HK-2 (cell line): ENCODE data around the gene DNAJC16.
A peak's percentile ranks its signal among the peaks of the same experiment; 100 is the strongest.
"Not testable (repeated sequence)": the region's sequence is repeated elsewhere in the genome, so short reads cannot be mapped to it uniquely, and the experiment has no call there.

Experiments
- DNase-seq: peaks from one replicate; pipeline ENCODE4 v3.0.0-alpha.2; 2018; ENCODE audit not compliant: unreplicated experiment

The DNAJC16 gene

DNA sequence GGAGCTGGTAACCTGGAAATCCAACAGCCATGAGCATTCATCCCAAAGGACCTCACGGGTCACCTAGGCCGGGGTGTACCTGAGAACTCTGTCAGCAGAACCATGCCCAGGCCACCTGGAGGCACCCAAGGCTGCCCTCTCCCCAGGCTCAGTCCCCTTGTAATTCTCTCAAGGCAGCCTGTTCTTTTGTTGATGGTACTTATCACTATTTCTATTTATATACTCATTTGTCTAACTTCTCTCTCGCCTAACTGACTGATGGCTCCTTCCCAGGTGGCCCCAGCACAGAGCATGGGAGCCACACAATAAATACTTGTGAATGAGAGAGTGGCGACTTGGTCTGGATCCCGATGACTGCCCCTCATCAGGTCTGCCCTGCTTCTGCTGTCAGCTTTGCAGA, 19.4 kb upstream of the DNAJC16 start:
- DNase-seq = no peak

DNA sequence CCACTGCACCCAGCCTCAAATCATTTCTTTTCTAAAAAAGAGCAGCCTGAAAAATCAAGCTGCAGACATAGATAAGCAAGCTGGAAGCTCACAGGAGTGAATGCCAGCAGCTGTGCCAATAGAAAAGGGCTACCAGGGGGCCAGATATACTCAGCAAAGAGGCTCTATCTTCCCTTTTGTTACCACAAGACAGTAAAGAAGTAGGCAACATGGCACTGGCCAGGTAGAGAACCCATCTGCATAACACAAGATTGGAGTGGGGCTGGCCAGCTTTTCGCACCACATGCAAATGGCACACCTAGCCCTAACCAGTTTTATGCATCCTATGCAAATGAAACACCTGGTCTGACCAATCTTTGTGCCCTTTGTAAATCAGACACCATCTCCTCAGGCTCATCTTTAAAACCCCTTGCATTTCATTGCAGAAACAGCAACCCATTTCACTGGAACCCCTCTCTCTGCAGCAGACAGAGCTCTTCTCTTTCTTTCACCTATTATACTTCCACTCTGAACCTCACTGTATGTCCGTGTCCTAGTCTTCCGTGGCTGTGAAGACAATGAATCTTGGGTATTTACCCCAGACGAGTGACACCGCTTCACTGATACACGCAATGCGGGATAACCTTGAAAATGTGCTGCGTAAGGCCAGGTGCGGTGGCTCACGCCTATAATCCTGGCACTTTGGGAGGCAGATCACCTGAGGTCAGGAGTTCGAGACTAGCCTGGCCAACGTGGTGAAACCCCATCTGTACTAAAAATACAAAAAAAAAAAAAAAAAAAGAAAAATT, 17.8 kb upstream of the DNAJC16 start:
- DNase-seq = no peak

DNA sequence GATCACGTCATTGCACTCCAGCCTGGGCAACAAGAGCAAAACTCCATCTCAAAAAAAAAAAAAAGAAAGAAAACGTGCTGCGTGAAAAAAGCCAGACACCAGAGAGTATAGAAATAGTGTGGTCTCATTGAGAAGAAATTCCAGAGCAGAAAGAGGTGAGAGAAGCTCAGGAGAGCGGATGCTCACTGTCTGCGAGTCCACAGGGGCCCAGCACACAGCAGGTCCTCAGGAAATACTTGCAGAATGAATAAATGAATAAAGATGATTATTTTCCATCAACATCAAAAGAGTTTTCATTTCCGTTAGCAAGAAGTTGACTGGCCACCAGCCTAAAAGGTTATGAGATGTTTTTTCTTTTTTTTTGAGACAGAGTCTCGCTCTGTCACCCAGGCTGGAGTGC, 17.1 kb upstream of the DNAJC16 start:
- DNase-seq = no peak

DNA sequence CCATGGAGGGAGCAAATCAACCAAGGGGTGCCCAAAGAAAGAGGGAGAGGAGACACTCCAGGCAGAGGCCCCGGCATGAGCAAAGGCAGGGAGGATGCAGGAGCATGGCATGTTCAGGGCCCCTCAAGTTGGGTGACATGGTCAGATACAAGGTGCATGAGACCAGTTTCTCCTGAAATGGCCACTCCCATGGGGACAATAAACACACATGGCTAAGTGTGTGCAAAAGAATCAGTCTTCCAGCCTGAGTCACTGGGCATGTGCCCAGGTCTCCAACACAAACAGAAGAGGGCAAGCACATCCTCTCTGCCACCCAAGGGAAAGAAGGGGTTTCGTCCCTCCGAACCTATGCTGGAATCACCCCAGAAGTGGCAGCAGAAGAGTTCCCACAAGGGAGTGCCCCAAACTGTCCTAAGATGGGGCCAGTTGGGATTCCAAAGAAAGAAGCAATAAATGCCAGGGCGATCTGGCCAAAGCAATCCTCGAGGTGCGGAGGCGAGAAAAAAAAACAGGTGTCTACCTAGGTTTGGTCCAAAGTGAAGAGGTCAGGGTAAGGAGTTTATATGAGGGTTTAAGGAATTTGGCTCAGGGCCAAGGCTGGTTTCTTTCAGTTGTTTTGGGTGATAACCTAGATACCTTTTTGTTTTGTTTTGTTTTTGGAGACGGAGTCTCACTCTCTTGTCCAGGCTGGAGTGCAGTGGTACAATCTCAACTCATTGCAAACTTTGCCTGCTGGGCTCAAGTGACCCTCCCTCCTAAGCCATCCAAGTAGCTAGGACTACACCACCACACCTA, 15.8 kb upstream of the DNAJC16 start:
- no peak for DNase-seq

DNA sequence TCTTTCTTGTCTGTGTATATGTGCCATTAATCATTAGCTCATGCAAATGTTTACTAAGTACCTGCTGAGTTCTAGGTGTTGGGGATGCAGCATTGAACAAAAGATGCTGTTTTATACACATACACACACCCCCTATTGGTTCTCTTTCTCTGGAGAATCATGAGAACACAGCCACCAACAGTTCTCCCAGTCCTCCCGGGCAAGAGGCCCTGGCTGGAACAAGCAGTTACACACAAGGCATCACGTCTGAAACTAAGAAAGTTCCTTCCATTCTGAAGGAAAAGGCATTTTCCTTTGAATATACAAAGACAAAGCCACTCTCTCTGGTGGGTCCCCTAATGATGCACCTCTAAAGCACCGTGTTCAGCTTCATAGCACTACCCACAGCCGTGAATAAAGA, 13.5 kb upstream of the DNAJC16 start:
- no peak for DNase-seq

DNA sequence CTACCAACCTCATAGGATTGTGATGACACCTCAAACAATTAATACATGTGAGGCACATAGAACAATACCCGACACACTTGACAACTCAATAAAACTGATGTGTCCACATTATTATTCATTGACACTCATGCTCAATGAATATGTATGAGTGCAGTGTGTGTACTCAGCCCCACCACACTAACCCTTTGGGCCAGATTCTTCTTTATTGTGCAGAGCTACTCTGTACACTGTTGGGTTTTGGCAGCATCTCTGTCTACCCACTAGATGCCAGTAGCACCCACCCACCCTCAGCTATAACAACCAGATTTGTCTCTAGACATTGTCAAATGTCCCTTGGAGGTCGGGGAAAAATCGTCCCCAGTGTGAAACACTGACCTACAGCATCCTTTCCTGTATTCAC, 12.7 kb upstream of the DNAJC16 start:
- DNase-seq = no peak

DNA sequence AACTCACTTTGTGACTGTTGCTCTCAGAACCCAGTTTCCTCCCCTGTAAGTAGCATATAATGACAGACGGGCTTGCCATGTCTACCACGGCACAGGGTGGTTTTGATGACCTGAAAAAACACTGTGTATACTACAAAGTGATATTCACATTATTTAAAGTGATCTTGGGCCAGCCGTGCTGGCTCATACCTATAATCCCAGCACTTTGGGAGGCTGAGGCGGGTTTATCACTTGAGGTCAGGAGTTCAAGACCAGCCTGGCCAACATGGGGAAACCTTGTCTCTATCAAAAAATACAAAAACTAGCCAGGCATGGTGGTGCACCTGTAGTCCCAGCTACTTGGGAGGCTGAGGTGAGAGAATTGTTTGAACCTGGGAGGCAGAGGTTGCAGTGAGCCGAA, 12.1 kb upstream of the DNAJC16 start:
- not testable (repeated sequence) for DNase-seq

DNA sequence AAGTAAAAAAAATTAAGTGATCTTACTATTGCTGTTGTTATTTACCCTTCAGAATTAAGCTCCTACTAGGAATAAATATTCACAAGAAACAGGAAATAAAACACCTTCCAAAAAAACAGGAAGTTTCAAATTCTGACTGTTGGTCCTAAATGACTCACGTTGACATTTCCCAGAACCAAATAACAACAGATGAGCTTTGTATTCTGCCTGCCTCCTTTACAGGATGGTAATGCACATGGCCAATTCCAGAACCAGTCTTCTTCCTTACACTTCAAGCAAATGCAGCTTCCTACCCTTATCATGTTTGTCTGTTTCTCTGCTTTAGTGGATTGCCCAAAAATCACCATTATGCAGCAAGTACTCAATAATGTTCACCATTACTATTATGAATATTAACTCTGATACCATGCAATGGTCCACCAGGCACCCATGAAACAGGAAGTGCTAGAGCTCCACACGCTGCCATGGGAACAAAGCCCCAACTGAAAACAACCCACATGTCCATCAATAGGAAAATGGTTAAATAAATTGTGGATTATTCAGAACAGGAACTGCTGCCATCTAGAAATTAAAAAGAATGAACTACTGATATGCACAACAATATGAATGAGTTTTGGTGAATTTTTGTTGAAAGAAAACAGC, 11.5 kb upstream of the DNAJC16 start:
- no peak for DNase-seq

DNA sequence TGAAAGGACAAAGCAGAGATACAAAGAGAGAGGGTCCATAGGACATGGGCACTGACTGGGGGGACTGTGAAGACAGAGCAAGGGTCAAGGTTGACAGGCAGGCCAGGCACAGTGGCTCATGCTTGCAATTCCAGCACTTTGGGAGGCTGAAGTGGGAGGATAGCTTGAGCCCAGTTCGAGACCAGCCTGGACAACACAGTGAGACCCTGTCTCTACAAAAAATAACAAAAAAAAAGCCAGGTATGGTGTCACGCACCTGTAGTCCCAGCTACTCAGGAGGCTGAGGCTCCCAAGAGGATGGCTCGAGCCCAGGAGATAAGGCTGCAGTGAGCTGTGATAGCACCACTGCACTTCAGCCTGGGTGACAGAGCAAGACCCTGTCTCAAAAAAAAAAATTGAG, 7.0 kb upstream of the DNAJC16 start:
- no peak for DNase-seq

DNA sequence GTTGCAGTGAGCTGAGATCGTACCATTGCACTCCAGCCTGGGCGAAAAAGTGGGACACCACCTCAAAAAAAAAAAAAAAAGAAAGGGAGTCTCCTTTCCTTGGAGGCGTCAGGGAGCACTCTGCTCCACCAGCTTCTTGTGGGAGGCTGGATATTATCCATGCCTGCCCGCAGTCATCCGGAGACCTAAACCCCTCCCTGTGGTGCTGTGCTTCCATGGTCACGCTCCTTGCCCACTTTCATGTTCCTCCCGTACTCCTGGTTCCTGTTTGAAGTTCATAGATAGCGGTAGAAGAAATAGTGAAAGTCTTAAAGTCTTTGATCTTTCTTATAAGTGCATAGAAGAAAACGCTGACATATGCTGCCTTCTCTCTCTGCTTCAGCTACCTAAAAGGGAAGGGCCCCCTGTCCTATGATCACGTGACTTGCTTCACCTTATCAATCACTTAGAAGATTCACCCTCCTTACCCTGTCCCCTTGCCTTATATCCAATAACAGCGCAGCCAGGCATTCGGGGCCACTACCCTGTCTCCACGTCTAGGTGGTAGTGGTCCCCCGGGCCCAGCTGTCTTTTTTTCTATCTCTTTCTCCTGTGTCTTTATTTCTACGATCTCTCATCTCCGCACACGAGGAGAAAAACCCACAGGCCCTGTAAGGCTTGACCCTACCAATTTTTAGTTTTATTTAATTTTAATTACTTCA, 5.3 kb upstream of the DNAJC16 start:
- not testable (repeated sequence) for DNase-seq

DNA sequence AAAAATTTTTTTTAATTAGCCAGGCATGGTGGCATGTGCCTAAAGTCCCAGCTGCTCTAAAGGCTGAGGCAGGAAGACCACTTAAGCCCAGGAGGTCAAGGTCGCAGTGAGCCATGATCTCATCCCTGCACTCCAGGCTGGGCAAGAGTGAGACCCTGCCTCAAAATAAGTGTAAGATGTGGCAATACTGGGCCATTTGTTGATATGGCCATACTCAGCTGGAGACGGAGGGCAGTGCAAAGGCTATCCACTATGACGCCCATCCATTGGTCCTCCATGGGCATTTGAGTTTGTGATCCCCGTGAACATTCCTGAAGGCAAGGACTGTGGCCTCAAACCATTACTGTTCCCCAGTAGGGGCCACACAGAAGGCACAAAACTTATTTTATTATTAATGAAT, 4.1 kb upstream of the DNAJC16 start:
- no peak for DNase-seq

DNA sequence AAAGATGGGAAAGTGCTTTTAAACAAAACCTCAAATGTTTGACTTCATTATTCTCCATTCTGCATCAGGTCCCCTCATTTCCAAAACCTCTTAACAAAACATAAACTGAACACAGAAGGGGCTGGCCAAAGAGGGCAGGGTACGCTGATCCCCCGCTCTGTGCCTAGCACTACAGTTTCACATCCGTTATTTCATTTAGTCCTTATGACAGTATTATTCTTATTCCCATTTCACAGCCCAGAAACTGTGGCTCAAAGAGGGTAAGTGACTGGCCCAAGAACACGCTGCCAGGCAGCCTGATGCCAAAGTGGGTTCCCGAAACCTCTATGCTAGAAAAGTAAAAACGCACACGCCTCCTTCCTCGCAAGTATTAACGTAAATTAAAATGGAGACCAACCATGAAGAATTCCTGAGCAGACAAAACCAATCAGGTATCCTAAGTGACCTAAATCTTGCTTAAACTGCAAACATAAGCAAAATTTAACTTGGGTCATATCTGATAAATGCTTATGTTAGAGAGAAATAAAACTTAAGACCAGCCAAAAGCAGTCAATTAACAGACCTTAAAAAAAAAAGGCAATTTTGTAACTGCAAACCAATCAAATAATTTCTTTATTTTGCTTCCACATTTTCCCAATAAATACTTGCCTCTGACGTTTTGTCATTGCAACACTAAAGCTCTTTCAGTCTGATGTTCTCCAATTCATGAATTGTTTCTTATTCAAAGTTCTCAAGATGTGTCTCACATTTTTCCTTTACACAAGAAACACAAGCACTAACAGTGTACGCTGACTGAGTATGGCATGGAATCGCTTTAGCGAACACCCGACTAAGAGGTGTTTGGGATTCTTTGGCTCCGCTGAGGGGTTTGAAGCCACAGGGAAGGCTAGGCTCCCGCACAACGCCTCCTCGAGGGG, 3.3 kb upstream of the DNAJC16 start:
- DNase-seq = no peak

DNA sequence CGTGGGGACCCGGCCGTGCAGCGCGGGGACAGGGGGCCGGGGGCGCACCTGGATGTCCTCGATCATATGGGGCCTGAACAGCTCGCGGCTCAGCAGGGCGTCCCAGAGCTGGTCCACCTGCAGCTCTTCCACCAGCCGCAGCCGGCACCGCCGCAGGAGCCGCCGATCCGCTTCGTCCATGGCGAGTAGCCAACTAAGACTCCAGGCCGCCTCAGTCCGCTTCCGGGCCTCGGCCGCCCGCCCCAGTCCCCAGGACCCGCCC, 2.7 kb upstream of the DNAJC16 start, which contains the start of gene CASP9:
CASP9 (minus strand) TSS at position 195 of the 262 bp plus-strand sequence; CDS start at position 180, 15 bp downstream.
- no peak for DNase-seq

DNA sequence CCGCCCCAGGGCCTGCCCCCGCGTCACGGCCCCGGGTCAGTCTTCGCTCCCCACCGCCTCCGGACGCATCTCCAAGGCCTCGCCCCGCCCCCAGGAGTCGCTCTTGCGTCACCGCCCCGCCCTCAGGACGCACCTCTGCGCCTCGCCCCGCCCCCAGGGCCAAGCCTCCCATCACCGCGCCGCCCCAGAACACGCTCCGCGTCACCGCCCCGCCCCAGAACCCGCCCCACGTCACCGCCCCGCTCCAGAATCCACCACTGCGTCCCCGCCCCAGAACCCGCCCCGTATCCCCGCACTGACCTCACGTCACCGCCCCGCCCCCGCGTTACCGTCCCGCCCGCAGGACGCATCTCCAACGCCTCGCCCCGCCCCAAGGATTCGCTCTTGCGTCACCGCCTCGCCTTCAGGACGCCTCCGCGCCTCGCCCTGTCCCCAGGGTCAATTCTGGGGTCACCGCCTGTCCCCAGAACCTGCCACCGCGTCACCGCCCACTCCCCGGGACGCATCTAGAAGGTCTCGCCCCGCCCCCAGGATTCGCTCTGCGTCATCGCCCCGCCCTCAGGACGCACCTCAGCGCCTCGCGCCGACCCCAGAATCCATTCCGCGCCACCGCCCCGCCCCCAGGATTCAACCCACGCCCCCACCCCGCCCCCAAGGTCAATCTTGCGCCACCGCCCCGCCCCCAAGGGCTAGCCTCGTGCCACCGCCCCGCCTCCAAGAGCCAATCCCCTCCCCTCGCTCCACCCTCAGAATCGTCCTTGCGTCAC, 2.2 kb upstream of the DNAJC16 start:
- peak; percentile 100 for DNase-seq

DNA sequence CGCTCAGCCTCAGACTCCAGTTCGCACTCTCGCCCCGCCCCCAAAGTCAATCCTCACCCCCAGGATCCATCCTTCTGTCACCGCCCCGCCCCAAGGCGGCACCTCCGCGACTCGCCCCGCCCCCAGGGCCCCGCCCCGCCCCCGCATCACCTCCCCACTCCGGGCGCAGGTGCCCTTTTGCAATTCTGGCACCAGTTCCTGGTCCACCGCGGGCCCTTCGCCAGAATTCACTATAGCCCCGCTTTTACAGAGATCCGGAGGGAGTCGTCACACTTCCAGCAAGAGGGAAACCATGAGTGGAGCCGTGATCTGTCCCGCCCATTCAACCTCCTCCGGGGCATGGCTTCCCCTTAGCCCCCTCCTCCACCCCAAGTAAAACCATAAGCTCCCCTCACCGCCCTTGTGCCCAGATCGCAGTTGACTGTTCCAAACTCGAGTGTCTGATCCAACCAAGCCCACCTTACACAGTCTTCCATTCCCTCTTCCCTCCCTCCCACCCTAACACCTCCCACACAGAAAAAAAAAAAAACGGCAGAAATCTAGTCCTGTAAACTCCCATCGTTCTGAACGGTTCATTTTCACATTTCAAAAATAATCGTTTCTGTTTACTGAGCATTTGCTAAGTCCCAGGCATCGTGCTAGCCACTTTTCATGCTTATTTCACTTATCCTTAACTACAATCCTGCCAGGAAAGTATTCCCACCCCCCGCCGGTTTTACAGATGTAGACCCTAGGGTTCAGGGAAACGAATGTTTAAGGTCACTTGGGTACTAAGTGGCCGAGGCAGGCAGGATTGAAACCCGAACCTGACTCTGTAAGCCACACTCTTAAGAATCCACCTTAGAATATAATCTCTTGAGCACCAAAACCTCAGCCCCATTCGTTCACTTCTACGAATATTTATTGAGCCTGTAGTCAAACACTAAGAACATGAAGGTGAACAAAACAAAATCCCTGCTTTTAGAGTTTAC, 1.3 kb upstream of the DNAJC16 start:
- peak; percentile 99 for DNase-seq

DNA sequence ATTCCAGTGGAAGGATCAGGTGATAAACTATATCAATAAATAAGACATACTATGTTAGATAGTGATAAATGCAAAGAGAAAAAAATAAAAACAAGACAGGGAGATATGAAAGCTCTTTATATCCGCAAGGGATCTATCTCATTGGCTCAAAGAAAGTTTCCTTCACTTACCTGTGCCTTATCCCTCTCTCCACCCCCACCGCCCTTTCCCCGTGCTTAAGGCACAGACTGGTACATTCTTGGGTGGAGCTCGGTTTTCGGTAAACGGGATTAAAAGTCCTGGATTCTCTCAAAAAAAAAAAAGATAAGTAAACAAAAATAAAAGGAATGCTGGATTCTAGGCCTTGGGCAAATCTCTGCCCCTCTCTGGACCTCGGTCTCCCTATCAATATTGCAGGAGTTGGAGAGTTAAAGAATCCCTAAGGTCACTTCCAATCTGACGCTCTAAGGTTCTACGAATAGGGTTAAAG, 593 bp upstream of the DNAJC16 start:
- DNase-seq = no peak

DNA sequence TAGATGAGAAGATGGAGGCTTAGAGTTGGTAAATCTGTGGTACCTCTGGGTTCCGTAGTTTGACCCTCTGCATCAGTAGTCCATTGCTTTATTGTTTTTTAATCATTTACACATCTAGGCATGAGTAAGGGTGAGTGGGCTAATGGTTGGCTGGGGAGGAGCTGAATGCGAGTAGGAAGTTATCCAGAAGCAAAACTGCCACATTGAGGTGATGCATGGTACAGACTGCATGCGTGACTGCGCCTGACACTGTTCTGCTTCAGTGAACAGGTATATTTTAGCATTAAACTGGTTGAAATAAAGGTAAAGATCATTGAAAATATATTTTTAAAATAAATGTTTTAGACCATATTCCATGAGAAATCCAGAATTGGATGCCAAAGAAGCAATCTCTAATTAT, 4.4 kb downstream of the DNAJC16 start:
- peak; percentile 26 for DNase-seq

DNA sequence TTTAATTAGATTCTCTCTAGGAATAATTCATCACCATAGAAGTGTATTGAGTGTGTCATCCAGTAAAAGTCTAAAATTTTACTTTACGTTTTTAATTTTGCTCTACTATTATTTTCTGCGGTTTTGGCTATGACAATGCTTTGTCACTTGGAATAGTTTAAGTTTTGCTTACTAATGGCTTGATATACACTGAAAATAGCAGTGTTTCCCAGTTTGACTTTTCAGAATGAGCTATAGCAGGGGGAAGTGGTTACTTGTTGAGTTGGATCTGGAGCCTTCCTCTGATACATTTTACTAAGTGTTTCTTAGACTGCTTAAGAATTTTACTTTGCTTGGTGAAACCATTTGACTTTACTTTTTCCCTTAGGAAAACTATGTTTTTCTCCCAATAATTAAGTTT, 5.0 kb downstream of the DNAJC16 start:
- DNase-seq = no peak

DNA sequence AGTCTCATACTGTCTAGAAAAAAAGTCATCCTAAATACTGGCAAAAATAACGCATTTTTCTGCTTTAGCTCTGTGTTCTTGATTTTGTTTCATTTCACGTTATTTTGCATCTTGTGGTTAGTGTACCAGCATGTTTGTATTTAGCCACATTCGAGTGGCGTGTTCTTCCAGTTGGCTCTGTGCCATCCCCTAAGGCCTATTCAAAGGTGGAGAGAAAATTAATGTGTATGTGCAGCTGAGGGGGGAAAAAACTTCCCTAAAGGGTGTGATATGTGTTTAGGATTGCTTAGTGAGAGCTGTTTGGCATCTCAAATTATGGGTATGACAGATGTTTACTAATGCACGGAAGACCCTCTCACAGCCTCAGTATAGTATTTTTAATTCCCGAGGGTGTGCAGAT, 12.1 kb downstream of the DNAJC16 start:
- DNase-seq = no peak
